ENCODE results near the gene USH2A.
A peak's percentile ranks its signal among the peaks of the same experiment; 100 is the strongest.

The USH2A gene, protein sequence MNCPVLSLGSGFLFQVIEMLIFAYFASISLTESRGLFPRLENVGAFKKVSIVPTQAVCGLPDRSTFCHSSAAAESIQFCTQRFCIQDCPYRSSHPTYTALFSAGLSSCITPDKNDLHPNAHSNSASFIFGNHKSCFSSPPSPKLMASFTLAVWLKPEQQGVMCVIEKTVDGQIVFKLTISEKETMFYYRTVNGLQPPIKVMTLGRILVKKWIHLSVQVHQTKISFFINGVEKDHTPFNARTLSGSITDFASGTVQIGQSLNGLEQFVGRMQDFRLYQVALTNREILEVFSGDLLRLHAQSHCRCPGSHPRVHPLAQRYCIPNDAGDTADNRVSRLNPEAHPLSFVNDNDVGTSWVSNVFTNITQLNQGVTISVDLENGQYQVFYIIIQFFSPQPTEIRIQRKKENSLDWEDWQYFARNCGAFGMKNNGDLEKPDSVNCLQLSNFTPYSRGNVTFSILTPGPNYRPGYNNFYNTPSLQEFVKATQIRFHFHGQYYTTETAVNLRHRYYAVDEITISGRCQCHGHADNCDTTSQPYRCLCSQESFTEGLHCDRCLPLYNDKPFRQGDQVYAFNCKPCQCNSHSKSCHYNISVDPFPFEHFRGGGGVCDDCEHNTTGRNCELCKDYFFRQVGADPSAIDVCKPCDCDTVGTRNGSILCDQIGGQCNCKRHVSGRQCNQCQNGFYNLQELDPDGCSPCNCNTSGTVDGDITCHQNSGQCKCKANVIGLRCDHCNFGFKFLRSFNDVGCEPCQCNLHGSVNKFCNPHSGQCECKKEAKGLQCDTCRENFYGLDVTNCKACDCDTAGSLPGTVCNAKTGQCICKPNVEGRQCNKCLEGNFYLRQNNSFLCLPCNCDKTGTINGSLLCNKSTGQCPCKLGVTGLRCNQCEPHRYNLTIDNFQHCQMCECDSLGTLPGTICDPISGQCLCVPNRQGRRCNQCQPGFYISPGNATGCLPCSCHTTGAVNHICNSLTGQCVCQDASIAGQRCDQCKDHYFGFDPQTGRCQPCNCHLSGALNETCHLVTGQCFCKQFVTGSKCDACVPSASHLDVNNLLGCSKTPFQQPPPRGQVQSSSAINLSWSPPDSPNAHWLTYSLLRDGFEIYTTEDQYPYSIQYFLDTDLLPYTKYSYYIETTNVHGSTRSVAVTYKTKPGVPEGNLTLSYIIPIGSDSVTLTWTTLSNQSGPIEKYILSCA (N-terminal part only)

DNA sequence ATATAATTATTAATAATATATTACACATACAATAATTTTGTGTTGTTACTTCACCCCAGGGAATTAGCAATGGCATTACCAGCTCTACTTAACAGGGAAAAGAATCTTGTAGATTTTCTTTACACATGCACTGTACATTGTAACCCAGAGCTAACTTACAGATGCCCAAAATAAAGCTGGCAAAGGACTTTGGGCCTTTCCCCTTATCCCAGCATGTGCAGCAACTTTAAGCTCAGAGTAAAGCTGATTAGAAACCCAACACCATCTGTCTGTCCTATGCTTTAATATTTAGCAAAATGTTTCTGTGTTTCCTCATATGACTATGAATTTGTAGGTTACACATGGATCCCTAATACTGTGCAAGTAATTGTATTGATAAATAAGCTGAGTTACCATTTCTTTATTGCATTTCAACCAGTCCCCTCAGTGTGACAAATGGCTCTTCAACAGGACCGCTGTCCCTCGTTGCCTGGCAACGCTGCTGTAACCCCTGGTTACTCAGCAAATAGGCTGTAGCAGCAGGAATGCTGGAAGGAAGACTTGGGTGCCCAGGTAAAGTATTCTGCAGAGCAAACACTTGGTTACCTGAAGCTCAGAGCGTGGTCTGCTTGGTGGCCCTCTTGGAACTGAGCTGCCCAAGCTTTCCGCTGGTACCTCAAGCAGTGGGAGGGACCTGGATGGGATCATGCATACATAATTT, at the start of gene USH2A:
Gene USH2A, minus strand, starts transcription at position 628 of the 700 bp plus-strand sequence. CDS start 1,112 bp downstream, outside the sequence.
- POLR2A ChIA-PET (ENCODE audit: low non-redundant PET) = no interaction called here
- no peak for DNase-seq (ENCODE audit: low spot score)
- TF ChIP-seq CTCF (conservative IDR thresholded peaks at IDR 0.05; ENCODE audit: low read depth) = no peak
- no peak within 1 kb of the TSS for H3K27ac ChIP-seq
- CTCF ChIA-PET = no interaction called here

DNA sequence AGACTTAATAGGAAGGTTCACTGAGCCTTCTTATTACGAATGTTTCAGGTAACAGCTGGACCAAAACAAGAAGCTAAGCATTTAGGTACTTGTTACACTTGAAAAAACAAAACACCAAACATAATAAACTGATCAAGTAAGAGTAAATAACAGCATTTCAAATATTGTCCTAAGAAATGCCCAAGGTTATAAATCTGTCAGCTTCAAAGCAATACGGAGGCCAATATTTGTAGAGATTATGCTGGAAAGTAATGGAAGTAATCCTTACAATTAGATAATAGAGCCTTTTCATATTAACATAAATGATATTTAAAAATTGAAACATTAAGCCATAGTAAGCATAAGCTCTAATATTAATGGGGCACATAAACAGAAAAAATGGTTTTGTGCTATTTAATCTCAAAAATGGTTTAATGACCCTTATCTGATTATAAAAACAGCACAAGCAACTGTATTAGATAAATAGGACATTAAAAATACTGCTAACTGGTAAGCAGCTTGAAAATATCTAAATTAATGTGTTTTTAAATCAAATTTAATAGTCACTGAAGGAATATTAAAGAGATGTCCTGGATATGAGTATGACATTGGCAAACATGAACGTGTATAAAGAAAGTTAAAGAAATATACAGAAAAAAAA, 43.0 kb upstream of the USH2A start:
- TF ChIP-seq CTCF (conservative IDR thresholded peaks at IDR 0.05; ENCODE audit: low read depth) = no peak
- ChIA-PET CTCF (no interaction called here), POLR2A (ENCODE audit: low non-redundant PET) (no interaction called here)
- no peak for DNase-seq (ENCODE audit: low spot score)
- H3K27ac ChIP-seq = no peak overlapping the region

- POLR2A ChIA-PET (ENCODE audit: low non-redundant PET) = no interaction called here
- TF ChIP-seq CTCF (conservative IDR thresholded peaks at IDR 0.05; ENCODE audit: low read depth) = no peak
- no peak overlapping the region for H3K27ac ChIP-seq
- CTCF ChIA-PET = interaction anchor here (0.6 kb wide), 1 partner anchor 363 kb away, joined by 3 read pairs; no protein-coding TSS in a partner anchor
- peak; percentile 90 for DNase-seq (ENCODE audit: low spot score)
These were observed 41.2 kb upstream of the USH2A start for GRCh38 chr1:216464489-216464888.

DNA sequence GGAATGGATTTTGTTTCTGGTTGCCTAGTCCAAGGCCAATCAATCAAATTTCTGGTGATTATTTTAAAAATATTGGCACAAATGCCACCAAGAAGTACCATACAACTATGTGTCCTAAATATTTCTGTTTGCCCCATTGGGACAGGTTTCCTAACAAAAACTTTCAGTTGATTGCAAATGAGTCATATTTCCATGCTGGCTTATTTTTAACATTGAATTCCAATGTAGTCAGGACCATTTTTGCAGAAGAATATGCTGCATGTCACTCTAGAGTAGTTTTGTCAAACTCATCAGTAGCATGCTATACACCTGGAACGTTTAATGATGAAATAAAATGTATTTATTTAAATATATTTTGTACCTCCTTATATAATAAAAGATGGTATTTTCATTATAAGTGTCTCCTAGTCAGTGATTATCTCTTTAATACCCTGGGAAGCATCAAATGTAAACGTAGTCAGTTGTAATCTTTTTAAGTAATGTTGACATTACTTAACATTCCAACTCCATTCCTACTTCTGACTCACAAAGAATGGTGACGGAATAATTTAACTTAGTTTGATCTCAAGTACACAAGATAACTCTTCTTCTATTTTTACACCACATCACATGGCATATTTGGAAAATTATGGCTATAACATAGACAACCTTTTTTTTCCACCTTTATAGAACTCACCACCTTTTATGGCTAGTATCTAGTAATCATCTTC, 39.0 kb upstream of the USH2A start:
- H3K27ac ChIP-seq = no peak overlapping the region
- TF ChIP-seq CTCF (conservative IDR thresholded peaks at IDR 0.05; ENCODE audit: low read depth) = no peak
- DNase-seq (ENCODE audit: low spot score) = peak; percentile 5
- POLR2A ChIA-PET (ENCODE audit: low non-redundant PET) = no interaction called here
- CTCF ChIA-PET = no interaction called here

- POLR2A ChIA-PET (ENCODE audit: low non-redundant PET) = no interaction called here
- H3K27ac ChIP-seq = no peak overlapping the region
- CTCF ChIA-PET = no interaction called here
- TF ChIP-seq CTCF (conservative IDR thresholded peaks at IDR 0.05; ENCODE audit: low read depth) = no peak
- DNase-seq (ENCODE audit: low spot score) = no peak
These were observed 38.2 kb upstream of the USH2A start for GRCh38 chr1:216461466-216461865.

Data from RWPE1 (cell line).